HPDE6-E6E7 (cell line): ENCODE results near the gene MAPKAPK3.

Experiments used
- DNase-seq: peaks from one replicate; pipeline ENCODE4 v3.0.0; 2011; ENCODE audit warnings: missing footprints; ENCODE audit errors: extremely low spot score

The MAPKAPK3 gene

GRCh38 chr3:50608278-50608677, 8.7 kb upstream of the MAPKAPK3 start:
- no peak for DNase-seq

GRCh38 chr3:50609071-50609762, 7.7 kb upstream of the MAPKAPK3 start:
- no peak for DNase-seq

- no peak for DNase-seq
Observed at GRCh38 chr3:50609763-50610085, 7.2 kb upstream of the MAPKAPK3 start.

- no peak for DNase-seq
Observed at GRCh38 chr3:50610181-50610971, 6.6 kb upstream of the MAPKAPK3 start.

- no peak for DNase-seq
Observed at GRCh38 chr3:50610992-50611463, 5.9 kb upstream of the MAPKAPK3 start.

GRCh38 chr3:50611464-50612233, 5.3 kb upstream of the MAPKAPK3 start, which contains the start of gene CISH:
TSS of gene CISH (minus strand) at chr3:50611774. CDS start at chr3:50611650, 124 bp downstream.
- DNase-seq: peak; percentile 41

GRCh38 chr3:50612234-50612882, 4.6 kb upstream of the MAPKAPK3 start:
- no peak for DNase-seq

GRCh38 chr3:50612970-50613846, 3.7 kb upstream of the MAPKAPK3 start:
- DNase-seq: no peak

- DNase-seq: no peak
Observed at GRCh38 chr3:50615190-50615589, 1.8 kb upstream of the MAPKAPK3 start.

- DNase-seq: peak; percentile 54
Observed at GRCh38 chr3:50616003-50616769, 765 bp upstream of the MAPKAPK3 start.

- DNase-seq: peak; percentile 59
Observed at GRCh38 chr3:50616770-50617095, 218 bp upstream of the MAPKAPK3 start.

GRCh38 chr3:50617911-50618481, 1.0 kb downstream of the MAPKAPK3 start:
- DNase-seq: no peak

GRCh38 chr3:50620420-50620819, 3.5 kb downstream of the MAPKAPK3 start:
- DNase-seq: no peak

- DNase-seq: no peak
Observed at GRCh38 chr3:50620820-50621219, 3.9 kb downstream of the MAPKAPK3 start.

GRCh38 chr3:50622881-50623280, 5.9 kb downstream of the MAPKAPK3 start:
- DNase-seq: no peak

- no peak for DNase-seq
Observed at GRCh38 chr3:50623840-50624474, 7.0 kb downstream of the MAPKAPK3 start.

GRCh38 chr3:50624634-50625033, 7.7 kb downstream of the MAPKAPK3 start:
- DNase-seq: no peak

- DNase-seq: no peak
Observed at GRCh38 chr3:50625231-50626182, 8.6 kb downstream of the MAPKAPK3 start.
